ENCODE measurements around the gene XPO6.

Gene XPO6

GRCh38 chr16:28208131-28208530 lies 3.6 kb downstream of the XPO6 start:
- no peak for DNase-seq (ENCODE audit: low read depth)

- DNase-seq (ENCODE audit: low read depth): no peak
Measured at GRCh38 chr16:28207399-28207798, 4.4 kb downstream of the XPO6 start.

GRCh38 chr16:28205974-28206373 lies 5.8 kb downstream of the XPO6 start:
- no peak for DNase-seq (ENCODE audit: low read depth)

- DNase-seq (ENCODE audit: low read depth): peak; percentile 38
Measured at GRCh38 chr16:28205117-28205899, 6.5 kb downstream of the XPO6 start.

GRCh38 chr16:28204622-28205021 lies 7.1 kb downstream of the XPO6 start:
- no peak for DNase-seq (ENCODE audit: low read depth)

GRCh38 chr16:28204204-28204603 lies 7.6 kb downstream of the XPO6 start:
- DNase-seq (ENCODE audit: low read depth): no peak

- DNase-seq (ENCODE audit: low read depth): no peak
Measured at GRCh38 chr16:28202147-28202746, 9.5 kb downstream of the XPO6 start.

GRCh38 chr16:28200661-28201060 lies 11.1 kb downstream of the XPO6 start:
- DNase-seq (ENCODE audit: low read depth): no peak

GRCh38 chr16:28196387-28196987 lies 15.3 kb downstream of the XPO6 start:
- no peak for DNase-seq (ENCODE audit: low read depth)

- DNase-seq (ENCODE audit: low read depth): no peak
Measured at GRCh38 chr16:28195859-28196258, 15.9 kb downstream of the XPO6 start.

- DNase-seq (ENCODE audit: low read depth): peak; percentile 97
Measured at GRCh38 chr16:28193530-28194423, 18.0 kb downstream of the XPO6 start.

GRCh38 chr16:28192806-28193529 lies 18.8 kb downstream of the XPO6 start:
- DNase-seq (ENCODE audit: low read depth): no peak

- no peak for DNase-seq (ENCODE audit: low read depth)
Measured at GRCh38 chr16:28191364-28191960, 20.3 kb downstream of the XPO6 start.

GRCh38 chr16:28189245-28189644 lies 22.5 kb downstream of the XPO6 start:
- no peak for DNase-seq (ENCODE audit: low read depth)

- peak; percentile 91 for DNase-seq (ENCODE audit: low read depth)
Measured at GRCh38 chr16:28188085-28188916, 23.5 kb downstream of the XPO6 start.

- no peak for DNase-seq (ENCODE audit: low read depth)
Measured at GRCh38 chr16:28187595-28188004, 24.2 kb downstream of the XPO6 start.

- DNase-seq (ENCODE audit: low read depth): no peak
Measured at GRCh38 chr16:28186752-28187151, 25.0 kb downstream of the XPO6 start.

GRCh38 chr16:28185696-28186095 lies 26.1 kb downstream of the XPO6 start:
- DNase-seq (ENCODE audit: low read depth): no peak

- no peak for DNase-seq (ENCODE audit: low read depth)
Measured at GRCh38 chr16:28184625-28185024, 27.1 kb downstream of the XPO6 start.

GRCh38 chr16:28183930-28184329 lies 27.8 kb downstream of the XPO6 start:
- no peak for DNase-seq (ENCODE audit: low read depth)
